Gastroesophageal sphincter (tissue), 4 donors: ENCODE data around the gene MEOX1. TPM values are rescaled to one million over a fixed set of nuclear protein-coding genes. Genes with fewer than 3 reads are reported as not detected.

ENCODE experiments used
- ATAC-seq: fragments of 150-250 bp; one replicate; pipeline ENCODE4 v1.9.1; 2016; ENCODE audit warnings: mild to moderate bottlenecking, moderate library complexity
- H3K27ac ChIP-seq, 4 donors: fragments of 200-600 bp; sonication (generic) in 3 of 4; 1 replicate in 3 of 4; 2 replicates in 1 of 4; pipeline ENCODE4 v1.5.1; 2016 to 2019
- H3K27me3 ChIP-seq: fragments of 200-600 bp; sonication (generic); one replicate; pipeline ENCODE4 v1.5.1; 2019
- H3K36me3 ChIP-seq, 2 donors: fragments of 200-600 bp; sonication (generic); one replicate each; pipeline ENCODE4 v1.5.1; 2019; ENCODE audit warnings: control low read depth in 1 of 2
- H3K4me1 ChIP-seq, 3 donors: fragments of 200-600 bp; sonication (generic); 1 replicate in 2 of 3; 2 replicates in 1 of 3; pipeline ENCODE4 v1.5.1; 2016 to 2019; ENCODE audit warnings: control low read depth in 2 of 3
- H3K4me3 ChIP-seq, 2 donors: fragments of 200-600 bp; sonication (generic); one replicate each; pipeline ENCODE4 v1.5.1; 2019; ENCODE audit warnings: mild to moderate bottlenecking in 1 of 2, moderate library complexity in 1 of 2
- H3K9me3 ChIP-seq, 3 donors: fragments of 200-600 bp; sonication (generic); one replicate each; pipeline ENCODE4 v1.5.1; 2017 to 2019; ENCODE audit warnings: control low read depth in 2 of 3
- EP300 ChIP-seq: sonication (generic); formaldehyde crosslinking; IDR thresholded peaks from one replicate; pipeline ENCODE4 v1.6.1; 2017; ENCODE audit warnings: antibody characterized with exemption, mild to moderate bottlenecking
- POLR2A ChIP-seq, 2 donors: fragments of 450-650 bp; IDR thresholded peaks; one replicate each; pipeline ENCODE4 v1.6.1; 2017; ENCODE audit warnings: antibody characterized with exemption in 2 of 2, mild to moderate bottlenecking in 2 of 2, moderate library complexity in 1 of 2
- POLR2AphosphoS5 ChIP-seq: sonication (generic); formaldehyde crosslinking; IDR thresholded peaks from one replicate; pipeline ENCODE4 v1.6.1; 2017; ENCODE audit warnings: antibody characterized with exemption
- WGBS, 2 donors: methylation state at CpG; one replicate each; pipeline ENCODE4 v1.1.5; 2018; ENCODE audit warnings: low coverage in 1 of 2; 5-methylcytosine and 5-hydroxymethylcytosine counted together
- total RNA-seq, 4 donors: library from RNA; depleted of rRNA; stranded (reverse); fragments of >200 nt; gene quantifications; one replicate each; pipeline ENCODE4 v1.1.0, GENCODE V29; 2016
- TF ChIP-seq, protein P1 (sequence below), 4 experiments: fragments of 200-600 bp in 2 of 4; fragments of 450-650 bp in 2 of 4; sonication (generic) in 1 of 4; IDR thresholded peaks; one replicate each; pipeline ENCODE4 v1.5.1; 2017 to 2019; ENCODE audit warnings: antibody characterized with exemption in 4 of 4, mild to moderate bottlenecking in 2 of 4, moderate library complexity in 2 of 4

The MEOX1 gene
- 10 to 100 TPM in 1 of 4 donors, 1 to 10 TPM in 3; 5.3 to 11.8 (median 7.6) TPM for total RNA-seq

DNA sequence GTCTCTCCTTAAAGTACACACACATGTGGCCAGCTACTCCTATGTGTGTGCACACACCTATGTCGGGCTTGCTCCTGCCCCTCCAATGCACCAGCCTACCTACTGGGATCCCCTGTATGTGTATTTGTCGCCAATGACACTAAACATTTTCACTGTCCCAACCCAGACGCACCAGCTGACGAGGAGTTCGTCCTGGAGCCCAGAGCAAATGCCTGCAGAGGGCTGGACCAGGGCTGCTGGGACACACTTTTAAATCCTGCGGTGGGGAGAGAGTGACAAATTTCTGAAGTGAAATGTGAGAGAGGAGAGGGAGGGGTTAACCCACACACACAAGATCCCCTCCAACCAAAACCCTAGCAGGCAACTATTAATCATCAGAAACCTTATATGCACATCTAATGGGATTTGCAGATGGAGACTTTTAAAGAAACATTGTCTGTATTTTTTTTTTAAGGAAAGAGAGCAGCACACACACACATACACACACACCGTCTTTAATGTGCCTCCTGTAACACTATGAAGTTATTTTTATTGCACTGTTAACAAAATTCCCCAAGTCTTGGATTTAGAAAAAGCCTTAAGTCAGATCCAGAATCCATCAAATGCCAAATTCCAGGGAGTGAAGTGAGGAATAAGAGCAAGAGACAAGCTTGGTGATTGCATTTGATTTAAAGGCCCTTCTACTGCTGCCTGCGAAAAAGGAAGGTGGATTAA is at the start of gene MEOX1:
MEOX1 (minus strand) TSS at position 224 of the 714 bp plus-strand sequence. CDS start 388 bp downstream, outside the sequence.
- no peaks in the 10 kb centered on the region for H3K9me3 ChIP-seq
- ATAC-seq = no peak
- WGBS, 2 donors = 22 to 38% methylated on average over 3 to 8 of the region's 8 CpGs
- no peaks in the 10 kb centered on the region for H3K36me3 ChIP-seq
- peak within 1 kb of the TSS in 1 of 2 donors; percentile 41 for H3K4me3 ChIP-seq
- peak within 1 kb of the TSS in 3 of 4 donors; percentile 39 to 71 (median 60) for H3K27ac ChIP-seq
- peaks cover 0 to 18% (median 3%) of the 10 kb centered on the region in 3 donors for H3K4me1 ChIP-seq
- H3K27me3 ChIP-seq = peaks cover 13% of the 10 kb centered on the region
- TF ChIP-seq EP300 (no peak), POLR2AphosphoS5 (no peak), POLR2A (IDR thresholded peaks at IDR 0.05) (no peak)
- TF ChIP-seq, protein P1, sequence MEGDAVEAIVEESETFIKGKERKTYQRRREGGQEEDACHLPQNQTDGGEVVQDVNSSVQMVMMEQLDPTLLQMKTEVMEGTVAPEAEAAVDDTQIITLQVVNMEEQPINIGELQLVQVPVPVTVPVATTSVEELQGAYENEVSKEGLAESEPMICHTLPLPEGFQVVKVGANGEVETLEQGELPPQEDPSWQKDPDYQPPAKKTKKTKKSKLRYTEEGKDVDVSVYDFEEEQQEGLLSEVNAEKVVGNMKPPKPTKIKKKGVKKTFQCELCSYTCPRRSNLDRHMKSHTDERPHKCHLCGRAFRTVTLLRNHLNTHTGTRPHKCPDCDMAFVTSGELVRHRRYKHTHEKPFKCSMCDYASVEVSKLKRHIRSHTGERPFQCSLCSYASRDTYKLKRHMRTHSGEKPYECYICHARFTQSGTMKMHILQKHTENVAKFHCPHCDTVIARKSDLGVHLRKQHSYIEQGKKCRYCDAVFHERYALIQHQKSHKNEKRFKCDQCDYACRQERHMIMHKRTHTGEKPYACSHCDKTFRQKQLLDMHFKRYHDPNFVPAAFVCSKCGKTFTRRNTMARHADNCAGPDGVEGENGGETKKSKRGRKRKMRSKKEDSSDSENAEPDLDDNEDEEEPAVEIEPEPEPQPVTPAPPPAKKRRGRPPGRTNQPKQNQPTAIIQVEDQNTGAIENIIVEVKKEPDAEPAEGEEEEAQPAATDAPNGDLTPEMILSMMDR (IDR thresholded peaks at IDR 0.05) = no peak

DNA sequence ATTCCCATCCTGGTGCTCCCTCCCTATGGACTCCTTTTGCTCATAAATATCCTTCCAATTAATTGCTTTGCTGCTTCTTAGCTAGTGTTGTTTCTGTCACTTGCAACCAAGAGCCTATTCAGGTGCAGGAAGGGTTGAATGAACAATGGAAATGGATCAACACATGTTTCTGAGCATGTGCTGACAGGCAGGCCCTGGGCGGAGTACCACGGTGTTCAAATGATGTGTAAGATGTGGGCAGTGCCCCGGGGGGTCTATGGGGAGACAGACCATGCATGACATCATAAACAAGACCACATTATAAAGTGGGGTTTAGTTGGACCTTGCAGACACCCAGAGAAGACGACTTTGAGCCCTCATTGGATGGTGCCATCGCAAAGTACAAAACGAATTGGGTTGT is 48.4 kb upstream of the MEOX1 start:
- Histone ChIP-seq H3K27ac (no peak overlapping the region), H3K4me3 (no peak overlapping the region), H3K9me3 (no peaks in the 10 kb centered on the region), H3K27me3 (peaks cover 74% of the 10 kb centered on the region), H3K4me1 (peaks cover 0 to 15% (median 0%) of the 10 kb centered on the region in 3 donors), H3K36me3 (no peaks in the 10 kb centered on the region)
- no peak for TF ChIP-seq POLR2AphosphoS5
- TF ChIP-seq, protein P1 (IDR thresholded peaks at IDR 0.05) = no peak
- TF ChIP-seq POLR2A (IDR thresholded peaks at IDR 0.05) = no peak
- no peak for TF ChIP-seq EP300
- WGBS, 2 donors = 85 to 90% methylated on average over 3 of the region's 6 CpGs
- ATAC-seq = no peak

DNA sequence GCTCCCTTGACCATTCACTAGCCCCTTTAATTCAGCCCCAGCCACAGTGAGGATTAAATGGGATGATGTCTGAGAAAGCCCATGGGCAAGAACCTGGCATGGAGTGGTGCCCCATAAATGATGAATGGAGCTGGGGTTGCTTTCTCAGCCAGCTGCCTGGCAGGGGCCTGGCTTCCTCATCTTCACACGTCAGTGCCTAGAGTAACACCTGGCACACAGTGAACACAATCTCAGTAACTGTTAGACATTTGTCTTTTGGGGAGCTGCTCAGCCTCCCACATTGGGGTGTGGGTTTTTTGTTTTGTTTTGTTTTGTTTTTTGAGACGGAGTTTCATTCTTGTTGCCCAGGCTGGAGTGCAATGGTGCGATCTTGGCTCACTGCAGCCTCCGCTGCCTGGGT is 47.5 kb upstream of the MEOX1 start:
- Histone ChIP-seq H3K9me3 (no peaks in the 10 kb centered on the region), H3K4me1 (peaks cover 0 to 14% (median 0%) of the 10 kb centered on the region in 3 donors), H3K27ac (no peak overlapping the region), H3K4me3 (no peak overlapping the region), H3K36me3 (no peaks in the 10 kb centered on the region), H3K27me3 (peaks cover 80% of the 10 kb centered on the region)
- TF ChIP-seq, protein P1 (IDR thresholded peaks at IDR 0.05) = no peak
- TF ChIP-seq EP300 (no peak), POLR2AphosphoS5 (no peak), POLR2A (IDR thresholded peaks at IDR 0.05) (no peak)
- 57 to 100% methylated on average over 1 to 2 of the region's 4 CpGs for WGBS, 2 donors
- ATAC-seq = no peak

DNA sequence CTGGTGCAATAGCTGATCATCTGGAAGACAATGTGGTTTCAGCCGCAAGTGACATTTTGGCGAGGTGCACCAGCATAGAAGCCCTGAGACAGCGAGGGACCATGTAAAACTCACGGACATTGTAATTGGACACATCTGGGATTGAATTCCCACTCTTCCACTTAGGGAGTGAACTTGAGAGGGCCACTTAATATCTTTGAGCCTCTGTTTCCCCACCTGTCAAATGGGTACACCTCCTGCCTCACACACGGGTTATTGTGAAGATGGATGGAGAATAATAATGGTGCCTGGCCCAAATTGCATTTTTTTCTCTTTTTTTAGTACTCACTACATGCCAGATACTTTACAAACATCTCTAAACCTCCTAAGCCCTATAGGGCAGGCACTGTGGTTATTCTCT is 45.5 kb upstream of the MEOX1 start:
- TF ChIP-seq POLR2A (IDR thresholded peaks at IDR 0.05) (no peak), EP300 (no peak)
- no peak overlapping the region for H3K27ac ChIP-seq
- H3K4me1 ChIP-seq = no peaks in the 10 kb centered on the region
- no peaks in the 10 kb centered on the region for H3K9me3 ChIP-seq
- WGBS, 2 donors = no CpG with 5 or more reads among the region's 5 CpGs
- peaks cover 64% of the 10 kb centered on the region for H3K27me3 ChIP-seq
- ATAC-seq = no peak
- H3K36me3 ChIP-seq = no peaks in the 10 kb centered on the region
- H3K4me3 ChIP-seq = no peak overlapping the region

DNA sequence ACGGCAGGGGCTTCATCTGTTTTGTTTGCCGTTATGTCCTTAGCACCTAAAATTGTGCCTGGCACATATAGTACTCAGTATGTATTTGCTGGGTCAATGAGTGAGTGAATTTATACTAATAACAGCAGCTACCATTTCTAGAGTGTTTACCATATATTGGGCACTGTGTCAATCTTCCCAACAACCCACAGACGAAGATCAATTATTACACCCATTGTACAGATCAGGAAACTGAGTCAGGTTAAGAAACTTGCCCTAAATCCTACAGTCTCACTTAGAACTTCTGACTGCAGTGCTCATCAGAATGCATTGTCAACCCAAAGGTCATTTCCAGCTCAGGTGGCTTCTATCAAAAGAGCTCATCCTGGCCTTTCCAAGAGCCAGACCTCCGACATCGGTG is 44.5 kb upstream of the MEOX1 start:
- TF ChIP-seq, protein P1 (IDR thresholded peaks at IDR 0.05) = no peak
- TF ChIP-seq EP300 (no peak), POLR2A (IDR thresholded peaks at IDR 0.05) (no peak), POLR2AphosphoS5 (no peak)
- H3K27me3 ChIP-seq = peaks cover 59% of the 10 kb centered on the region
- H3K4me1 ChIP-seq = no peaks in the 10 kb centered on the region
- H3K36me3 ChIP-seq = no peaks in the 10 kb centered on the region
- 74 to 75% methylated on average over 3 of the region's 5 CpGs for WGBS, 2 donors
- H3K4me3 ChIP-seq = no peak overlapping the region
- ATAC-seq = no peak
- H3K27ac ChIP-seq = no peak overlapping the region
- no peaks in the 10 kb centered on the region for H3K9me3 ChIP-seq
